Lung (tissue), 12 donors: Measurements from ENCODE around the gene AJAP1. TPM values are rescaled to one million over a fixed set of nuclear protein-coding genes. Genes with fewer than 3 reads are reported as not detected.

Experiments
- ATAC-seq: fragments of 200-7000 bp; cut with Tn5 transposase; one replicate; pipeline ENCODE4 v1.9.1; 2020; ENCODE audit warnings: moderate number of reproducible peaks; ENCODE audit not compliant: insufficient read depth, low FRiP score
- DNase-seq, 3 donors: peaks; one replicate each; pipeline ENCODE4 v3.0.0-alpha.2; 2013 to 2017
- H3K27ac ChIP-seq, 2 donors: one replicate each; pipeline ENCODE4 v1.5.1; 2013; ENCODE audit warnings: mild to moderate bottlenecking in 2 of 2, moderate library complexity in 2 of 2, control low read depth in 1 of 2, inconsistent platforms in 1 of 2, low read depth in 1 of 2, low read length in 1 of 2
- H3K27me3 ChIP-seq, 3 donors: one replicate each; pipeline ENCODE4 v1.5.1; 2013; ENCODE audit warnings: low read length in 2 of 3; ENCODE audit not compliant: control insufficient read depth in 3 of 3, insufficient read depth in 3 of 3
- H3K36me3 ChIP-seq, 4 donors: one replicate each; pipeline ENCODE4 v1.5.1; 2013; ENCODE audit warnings: low read length in 4 of 4, mild to moderate bottlenecking in 1 of 4, moderate library complexity in 1 of 4; ENCODE audit not compliant: control insufficient read depth in 4 of 4, insufficient read depth in 4 of 4
- H3K4me1 ChIP-seq, 5 donors: one replicate each; pipeline ENCODE4 v1.5.1; 2013; ENCODE audit warnings: low read length in 5 of 5, mild to moderate bottlenecking in 2 of 5, moderate library complexity in 1 of 5; ENCODE audit not compliant: control insufficient read depth in 5 of 5, insufficient read depth in 5 of 5
- H3K4me3 ChIP-seq: one replicate; pipeline ENCODE4 v1.5.1; 2013; ENCODE audit warnings: mild to moderate bottlenecking, control low read depth, moderate library complexity
- H3K9ac ChIP-seq, 2 donors: one replicate each; pipeline ENCODE4 v1.5.1; 2013; ENCODE audit warnings: low read length in 2 of 2, control low read depth in 1 of 2; ENCODE audit not compliant: insufficient read depth in 1 of 2
- H3K9me3 ChIP-seq, 4 donors: one replicate each; pipeline ENCODE4 v1.5.1; 2013; ENCODE audit warnings: low read length in 3 of 4, mild to moderate bottlenecking in 1 of 4, moderate library complexity in 1 of 4; ENCODE audit not compliant: control insufficient read depth in 4 of 4, insufficient read depth in 3 of 4
- CTCF ChIP-seq: IDR thresholded peaks from 2 replicates; pipeline ENCODE4 v1.5.1; 2012; ENCODE audit warnings: mild to moderate bottlenecking; ENCODE audit errors: control extremely low read depth, extremely low read depth
- WGBS, 2 donors: extraction: QIAGEN DNeasy Blood & Tissue Kit; methylation state at CpG; one replicate each; pipeline ENCODE4 v1.1.7; 2013; 5-methylcytosine and 5-hydroxymethylcytosine counted together
- polyA plus RNA-seq, 2 donors: library from polyadenylated mRNA; stranded (reverse); fragments of 200-250 nt; gene quantifications; one replicate each; pipeline ENCODE4 v1.2.1, GENCODE V29; 2013
- total RNA-seq, 2 donors: library from RNA; depleted of rRNA in 1 of 2; stranded (reverse); fragments of >200 nt in 1 of 2; gene quantifications; one replicate each; pipeline ENCODE4 v1.2.1, GENCODE V29; 2014 to 2021
- donor health status: control.
- donor health status: control.
- donor health status: Bipolar disorder and iron deficiency.
- donor health status: healthy.
- donor health status: DM: yes; HTN: yes; CAD: no.

Gene AJAP1
- total and polyA plus RNA-seq, 4 donors: 0.05 to 0.77 (median 0.19) TPM

- WGBS, 2 donors: 62 to 65% methylated on average over 13 of the region's 13 CpGs
- no peak overlapping the region for H3K9ac ChIP-seq
- H3K36me3 ChIP-seq: no peaks in the 10 kb centered on the region
- H3K4me1 ChIP-seq: no peaks in the 10 kb centered on the region
- H3K27me3 ChIP-seq: peaks cover 0 to 10% (median 2%) of the 10 kb centered on the region in 3 donors
- H3K27ac ChIP-seq: no peak overlapping the region
- ATAC-seq: no peak
- peaks cover 0 to 3% (median 0%) of the 10 kb centered on the region in 4 donors for H3K9me3 ChIP-seq
- no peak overlapping the region for H3K4me3 ChIP-seq
- TF ChIP-seq CTCF: no peak
- DNase-seq: no peak
Measured at GRCh38 chr1:4668743-4669700, 14.6 kb downstream of the AJAP1 start.

- no peak overlapping the region for H3K4me3 ChIP-seq
- peaks cover 0 to 7% (median 0%) of the 10 kb centered on the region in 4 donors for H3K9me3 ChIP-seq
- 76% methylated on average over 4 of the region's 4 CpGs for WGBS, 2 donors
- H3K36me3 ChIP-seq: no peaks in the 10 kb centered on the region
- no peak for TF ChIP-seq CTCF
- H3K27me3 ChIP-seq: peaks cover 0 to 10% (median 0%) of the 10 kb centered on the region in 3 donors
- no peak overlapping the region for H3K9ac ChIP-seq
- no peak for ATAC-seq
- H3K4me1 ChIP-seq: no peaks in the 10 kb centered on the region
- H3K27ac ChIP-seq: no peak overlapping the region
- DNase-seq: no peak
Measured at GRCh38 chr1:4670265-4670664, 15.9 kb downstream of the AJAP1 start.

- H3K27ac ChIP-seq: no peak overlapping the region
- no peaks in the 10 kb centered on the region for H3K4me1 ChIP-seq
- no peak for TF ChIP-seq CTCF
- no peak for DNase-seq
- 75 to 79% methylated on average over 13 of the region's 13 CpGs for WGBS, 2 donors
- H3K9me3 ChIP-seq: peaks cover 0 to 9% (median 0%) of the 10 kb centered on the region in 4 donors
- ATAC-seq: no peak
- no peak overlapping the region for H3K9ac ChIP-seq
- no peak overlapping the region for H3K4me3 ChIP-seq
- H3K27me3 ChIP-seq: peaks cover 0 to 10% (median 0%) of the 10 kb centered on the region in 3 donors
- no peaks in the 10 kb centered on the region for H3K36me3 ChIP-seq
Measured at GRCh38 chr1:4671828-4672227, 17.4 kb downstream of the AJAP1 start.
